A204.1 (cell line): ENCODE results near the gene GATA5.

Experiments used
- FAIRE-seq: peaks from 2 replicates; lab custom pipeline; 2012; peaks lifted over from hg19 to GRCh38; lab: Jason Lieb, UNC

The GATA5 gene

GRCh38 chr20:62470459-62470858 is 5.3 kb downstream of the GATA5 start:
- FAIRE-seq, result no peak

GRCh38 chr20:62470001-62470400 is 5.8 kb downstream of the GATA5 start:
- FAIRE-seq, result no peak

- FAIRE-seq, result no peak
These were observed 6.4 kb downstream of the GATA5 start for GRCh38 chr20:62469352-62469751.

GRCh38 chr20:62466806-62467537 is 8.8 kb downstream of the GATA5 start:
- FAIRE-seq, result no peak

- no peak for FAIRE-seq
These were observed 9.6 kb downstream of the GATA5 start for GRCh38 chr20:62466072-62466760.

- no peak for FAIRE-seq
These were observed 10.8 kb downstream of the GATA5 start for GRCh38 chr20:62464990-62465389.

GRCh38 chr20:62464425-62464770 is 11.4 kb downstream of the GATA5 start:
- no peak for FAIRE-seq

GRCh38 chr20:62463651-62464424 is 12.0 kb downstream of the GATA5 start:
- FAIRE-seq, result no peak

- FAIRE-seq, result no peak
These were observed 12.7 kb downstream of the GATA5 start for GRCh38 chr20:62462976-62463592.

- no peak for FAIRE-seq
These were observed 14.0 kb downstream of the GATA5 start for GRCh38 chr20:62461834-62462233.

GRCh38 chr20:62461157-62461556 is 14.6 kb downstream of the GATA5 start:
- FAIRE-seq, result no peak

- no peak for FAIRE-seq
These were observed 15.1 kb downstream of the GATA5 start for GRCh38 chr20:62460678-62461077.

GRCh38 chr20:62459488-62459887 is 16.3 kb downstream of the GATA5 start:
- FAIRE-seq, result no peak

- FAIRE-seq, result no peak
These were observed 17.2 kb downstream of the GATA5 start for GRCh38 chr20:62458275-62459251.

- no peak for FAIRE-seq
These were observed 18.0 kb downstream of the GATA5 start for GRCh38 chr20:62457831-62458230.

GRCh38 chr20:62457098-62457497 is 18.7 kb downstream of the GATA5 start:
- no peak for FAIRE-seq

GRCh38 chr20:62455929-62456328 is 19.9 kb downstream of the GATA5 start:
- no peak for FAIRE-seq

GRCh38 chr20:62454904-62455636 is 20.7 kb downstream of the GATA5 start:
- no peak for FAIRE-seq

- no peak for FAIRE-seq
These were observed 22.5 kb downstream of the GATA5 start for GRCh38 chr20:62453186-62453808.

- FAIRE-seq, result no peak
These were observed 23.2 kb downstream of the GATA5 start for GRCh38 chr20:62452475-62453095.
